ENCODE data around the gene AGAP2. TPM values are rescaled to one million over a fixed set of nuclear protein-coding genes. Genes with fewer than 3 reads are reported as not detected.
A peak's percentile ranks its signal among the peaks of the same experiment; 100 is the strongest.

Gene AGAP2
- polyA plus RNA-seq, 1 donor (not counting 4 experiments of a cell fraction or from before 2014, with no cell fraction given): 0.13 TPM

- TF ChIP-seq CTCF (optimal IDR thresholded peaks at IDR 0.05 in 1 of 3, IDR thresholded peaks at IDR 0.05 in 1 of 3, conservative IDR thresholded peaks at IDR 0.05 in 1 of 3; ENCODE audit: extremely low read depth in 1 of 3, insufficient read depth in 2 of 3, low read length in 3 of 3): no peak
- Histone ChIP-seq H3K4me1 (ENCODE audit: control insufficient read depth, extremely low read depth, insufficient read depth, low read length) (peaks cover 23% of the 10 kb centered on the region), H3K27me3 (ENCODE audit: control insufficient read depth, extremely low read depth, insufficient read depth, low read length) (no peaks in the 10 kb centered on the region), H3K9ac (ENCODE audit: control insufficient read depth, extremely low read depth, insufficient read depth, low read length) (no peak overlapping the region), H3K4me3 (ENCODE audit: control insufficient read depth in 2 of 3, extremely low read depth in 1 of 3, insufficient read depth in 2 of 3, low read depth in 1 of 3, low read length in 3 of 3) (no peak overlapping the region), H3K36me3 (ENCODE audit: control insufficient read depth in 2 of 2, extremely low read depth in 1 of 2, insufficient read depth in 2 of 2, low read length in 2 of 2) (peaks cover 9 to 18% of the 10 kb centered on the region in 2 experiments), H3K4me2 (ENCODE audit: control insufficient read depth, extremely low read depth, insufficient read depth, low read depth, low read length) (no peak overlapping the region), H3K79me2 (ENCODE audit: control insufficient read depth, insufficient read depth, low read length) (peaks cover 69% of the 10 kb centered on the region), H3K9me1 (ENCODE audit: control insufficient read depth, extremely low read depth, insufficient read depth, low read length) (no peaks in the 10 kb centered on the region), H2AFZ (ENCODE audit: control insufficient read depth, low read length) (no peak overlapping the region), H3K27ac (ENCODE audit: control insufficient read depth, insufficient read depth, low read length) (no peak overlapping the region), H4K20me1 (ENCODE audit: control insufficient read depth, extremely low read depth, insufficient read depth, low read length) (no peaks in the 10 kb centered on the region), H3K9me3 (ENCODE audit: control insufficient read depth, low read depth, low read length) (no peaks in the 10 kb centered on the region)
- DNase-seq (ENCODE audit: low read depth, low spot score) (no peak), FAIRE-seq (no peak)
- dilution Hi-C loops (cut with MboI; ENCODE audit: extremely low pct_ligation_motif_present, low sequenced_read_pairs): no loop called here
These were observed 31.1 kb upstream of the AGAP2 start for GRCh38 chr12:57769594-57769993.

- H4K20me1 ChIP-seq (ENCODE audit: control insufficient read depth, extremely low read depth, insufficient read depth, low read length): no peaks in the 10 kb centered on the region
- dilution Hi-C loops (cut with MboI; ENCODE audit: extremely low pct_ligation_motif_present, low sequenced_read_pairs): no loop called here
- no peak for FAIRE-seq
- peaks cover 84% of the 10 kb centered on the region for H3K79me2 ChIP-seq (ENCODE audit: control insufficient read depth, insufficient read depth, low read length)
- TF ChIP-seq EZH2 (IDR thresholded peaks at IDR 0.05; ENCODE audit: low read length) (no peak), CTCF (optimal IDR thresholded peaks at IDR 0.05 in 1 of 3, IDR thresholded peaks at IDR 0.05 in 1 of 3, conservative IDR thresholded peaks at IDR 0.05 in 1 of 3; ENCODE audit: extremely low read depth in 1 of 3, insufficient read depth in 2 of 3, low read length in 3 of 3) (no peak)
- no peak overlapping the region for H3K27ac ChIP-seq (ENCODE audit: control insufficient read depth, insufficient read depth, low read length)
- no peak for DNase-seq (ENCODE audit: low read depth, low spot score)
- H3K9me3 ChIP-seq (ENCODE audit: control insufficient read depth, low read depth, low read length): no peaks in the 10 kb centered on the region
- no peaks in the 10 kb centered on the region for H3K9me1 ChIP-seq (ENCODE audit: control insufficient read depth, extremely low read depth, insufficient read depth, low read length)
- H3K36me3 ChIP-seq (ENCODE audit: control insufficient read depth in 2 of 2, extremely low read depth in 1 of 2, insufficient read depth in 2 of 2, low read length in 2 of 2): peaks cover 18 to 34% of the 10 kb centered on the region in 2 experiments
- no peaks in the 10 kb centered on the region for H3K27me3 ChIP-seq (ENCODE audit: control insufficient read depth, extremely low read depth, insufficient read depth, low read length)
- H2AFZ ChIP-seq (ENCODE audit: control insufficient read depth, low read length): no peak overlapping the region
- H3K4me3 ChIP-seq (ENCODE audit: control insufficient read depth in 2 of 3, extremely low read depth in 1 of 3, insufficient read depth in 2 of 3, low read depth in 1 of 3, low read length in 3 of 3): no peak overlapping the region
- H3K4me1 ChIP-seq (ENCODE audit: control insufficient read depth, extremely low read depth, insufficient read depth, low read length): peaks cover 38% of the 10 kb centered on the region
- no peak overlapping the region for H3K9ac ChIP-seq (ENCODE audit: control insufficient read depth, extremely low read depth, insufficient read depth, low read length)
- peak overlapping the region; percentile 74 for H3K4me2 ChIP-seq (ENCODE audit: control insufficient read depth, extremely low read depth, insufficient read depth, low read depth, low read length)
These were observed 29.3 kb upstream of the AGAP2 start for GRCh38 chr12:57767876-57768275.
